Measurements from ENCODE around the gene SSC4D. TPM values are rescaled to one million over a fixed set of nuclear protein-coding genes. Genes with fewer than 3 reads are reported as not detected.
"Not testable (repeated sequence)": the region's sequence is repeated elsewhere in the genome, so short reads cannot be mapped to it uniquely, and the experiment has no call there.

The SSC4D gene
- total RNA-seq, 3 donors from 2014 or later (not counting 1 experiment from before 2014, with no cell fraction given): 0.40 TPM; not detected in 2

DNA sequence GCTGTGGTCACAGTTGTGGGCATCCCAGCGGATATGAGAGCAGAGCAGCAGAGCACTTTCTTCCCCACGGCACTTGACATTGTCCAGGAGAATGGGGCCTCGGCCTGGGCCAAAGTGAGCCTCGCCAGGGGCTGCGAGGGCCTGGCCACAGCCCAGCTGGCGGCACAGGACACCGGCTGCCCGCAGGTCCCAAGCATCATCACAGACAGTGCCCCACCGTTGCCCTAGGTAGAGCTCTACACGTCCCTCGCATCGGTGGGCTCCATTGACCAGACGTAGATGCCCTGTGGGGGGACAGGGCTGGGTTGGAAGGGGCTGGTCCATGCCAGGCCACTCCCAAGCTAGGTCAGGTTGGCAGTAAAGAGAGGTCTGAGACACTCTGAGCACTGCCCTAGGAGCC lies 19.4 kb downstream of the SSC4D start:
- no peak overlapping the region for H3K27ac Mint-ChIP-seq
- H3K4me1 Mint-ChIP-seq: peaks cover 5 to 9% of the 10 kb centered on the region in 2 donors

GRCh38 chr7:76387789-76388188 lies 21.7 kb downstream of the SSC4D start:
- H3K27me3 ChIP-seq (ENCODE audit: control insufficient read depth, insufficient read depth, low read length); H3K4me3 Mint-ChIP-seq; H3K4me1 ChIP-seq (ENCODE audit: control insufficient read depth, insufficient read depth, low read length); H3K27ac ChIP-seq (ENCODE audit: low read length); H3K36me3 Mint-ChIP-seq; H3K27ac Mint-ChIP-seq; H3K9me3 ChIP-seq (ENCODE audit: control insufficient read depth, insufficient read depth, low read length); H3K4me3 ChIP-seq (ENCODE audit: low read length); H3K27me3 Mint-ChIP-seq (ENCODE audit: low read depth in 2 of 2); H3K4me1 Mint-ChIP-seq; intact Hi-C loops (cut with micrococcal nuclease); H3K36me3 ChIP-seq (ENCODE audit: control insufficient read depth, insufficient read depth, low read length); ATAC-seq; DNase-seq; H3K9me3 Mint-ChIP-seq: not testable (repeated sequence)
- WGBS (ENCODE audit: insufficient coverage): 91% methylated on average over 6 of the region's 6 CpGs

More for the DNA sequence above, 19.4 kb downstream of the SSC4D start:
- no peaks in the 10 kb centered on the region for H3K27me3 Mint-ChIP-seq (ENCODE audit: low read depth in 2 of 2)
- TF ChIP-seq, protein P1, sequence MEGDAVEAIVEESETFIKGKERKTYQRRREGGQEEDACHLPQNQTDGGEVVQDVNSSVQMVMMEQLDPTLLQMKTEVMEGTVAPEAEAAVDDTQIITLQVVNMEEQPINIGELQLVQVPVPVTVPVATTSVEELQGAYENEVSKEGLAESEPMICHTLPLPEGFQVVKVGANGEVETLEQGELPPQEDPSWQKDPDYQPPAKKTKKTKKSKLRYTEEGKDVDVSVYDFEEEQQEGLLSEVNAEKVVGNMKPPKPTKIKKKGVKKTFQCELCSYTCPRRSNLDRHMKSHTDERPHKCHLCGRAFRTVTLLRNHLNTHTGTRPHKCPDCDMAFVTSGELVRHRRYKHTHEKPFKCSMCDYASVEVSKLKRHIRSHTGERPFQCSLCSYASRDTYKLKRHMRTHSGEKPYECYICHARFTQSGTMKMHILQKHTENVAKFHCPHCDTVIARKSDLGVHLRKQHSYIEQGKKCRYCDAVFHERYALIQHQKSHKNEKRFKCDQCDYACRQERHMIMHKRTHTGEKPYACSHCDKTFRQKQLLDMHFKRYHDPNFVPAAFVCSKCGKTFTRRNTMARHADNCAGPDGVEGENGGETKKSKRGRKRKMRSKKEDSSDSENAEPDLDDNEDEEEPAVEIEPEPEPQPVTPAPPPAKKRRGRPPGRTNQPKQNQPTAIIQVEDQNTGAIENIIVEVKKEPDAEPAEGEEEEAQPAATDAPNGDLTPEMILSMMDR (IDR thresholded peaks at IDR 0.05): no peak
- no peak overlapping the region for H3K27ac ChIP-seq (ENCODE audit: low read length)
- 96% methylated on average over 13 of the region's 13 CpGs for WGBS (ENCODE audit: insufficient coverage)
- DNase-seq: no peak
- H3K9me3 Mint-ChIP-seq: no peaks in the 10 kb centered on the region
- H3K4me1 ChIP-seq (ENCODE audit: control insufficient read depth, insufficient read depth, low read length): peaks cover 14% of the 10 kb centered on the region
- no peaks in the 10 kb centered on the region for H3K9me3 ChIP-seq (ENCODE audit: control insufficient read depth, insufficient read depth, low read length)
- intact Hi-C loops (cut with micrococcal nuclease): no loop called here
- no peak overlapping the region for H3K4me3 ChIP-seq (ENCODE audit: low read length)
- H3K36me3 Mint-ChIP-seq: no peaks in the 10 kb centered on the region
- H3K4me3 Mint-ChIP-seq: peak overlapping the region; percentile 6
- no peaks in the 10 kb centered on the region for H3K36me3 ChIP-seq (ENCODE audit: control insufficient read depth, insufficient read depth, low read length)
- H3K27me3 ChIP-seq (ENCODE audit: control insufficient read depth, insufficient read depth, low read length): no peaks in the 10 kb centered on the region
- no peak for ATAC-seq

- no peak overlapping the region for H3K4me3 ChIP-seq (ENCODE audit: low read length)
- H3K9me3 ChIP-seq (ENCODE audit: control insufficient read depth, insufficient read depth, low read length): no peaks in the 10 kb centered on the region
- H3K4me1 ChIP-seq (ENCODE audit: control insufficient read depth, insufficient read depth, low read length): no peaks in the 10 kb centered on the region
- intact Hi-C loops (cut with micrococcal nuclease): no loop called here
- Mint-ChIP-seq H3K27ac (no peak overlapping the region), H3K36me3 (no peaks in the 10 kb centered on the region), H3K4me3 (no peak overlapping the region), H3K9me3 (no peaks in the 10 kb centered on the region), H3K4me1 (no peaks in the 10 kb centered on the region), H3K27me3 (ENCODE audit: low read depth in 2 of 2) (no peaks in the 10 kb centered on the region)
- H3K27me3 ChIP-seq (ENCODE audit: control insufficient read depth, insufficient read depth, low read length): no peaks in the 10 kb centered on the region
- DNase-seq (no peak), ATAC-seq (no peak)
- WGBS (ENCODE audit: insufficient coverage): 93% methylated on average over 11 of the region's 11 CpGs
- H3K36me3 ChIP-seq (ENCODE audit: control insufficient read depth, insufficient read depth, low read length): no peaks in the 10 kb centered on the region
- no peak overlapping the region for H3K27ac ChIP-seq (ENCODE audit: low read length)
- TF ChIP-seq, protein P1 (IDR thresholded peaks at IDR 0.05): no peak
Observed at GRCh38 chr7:76386691-76387260, 22.7 kb downstream of the SSC4D start.

DNA sequence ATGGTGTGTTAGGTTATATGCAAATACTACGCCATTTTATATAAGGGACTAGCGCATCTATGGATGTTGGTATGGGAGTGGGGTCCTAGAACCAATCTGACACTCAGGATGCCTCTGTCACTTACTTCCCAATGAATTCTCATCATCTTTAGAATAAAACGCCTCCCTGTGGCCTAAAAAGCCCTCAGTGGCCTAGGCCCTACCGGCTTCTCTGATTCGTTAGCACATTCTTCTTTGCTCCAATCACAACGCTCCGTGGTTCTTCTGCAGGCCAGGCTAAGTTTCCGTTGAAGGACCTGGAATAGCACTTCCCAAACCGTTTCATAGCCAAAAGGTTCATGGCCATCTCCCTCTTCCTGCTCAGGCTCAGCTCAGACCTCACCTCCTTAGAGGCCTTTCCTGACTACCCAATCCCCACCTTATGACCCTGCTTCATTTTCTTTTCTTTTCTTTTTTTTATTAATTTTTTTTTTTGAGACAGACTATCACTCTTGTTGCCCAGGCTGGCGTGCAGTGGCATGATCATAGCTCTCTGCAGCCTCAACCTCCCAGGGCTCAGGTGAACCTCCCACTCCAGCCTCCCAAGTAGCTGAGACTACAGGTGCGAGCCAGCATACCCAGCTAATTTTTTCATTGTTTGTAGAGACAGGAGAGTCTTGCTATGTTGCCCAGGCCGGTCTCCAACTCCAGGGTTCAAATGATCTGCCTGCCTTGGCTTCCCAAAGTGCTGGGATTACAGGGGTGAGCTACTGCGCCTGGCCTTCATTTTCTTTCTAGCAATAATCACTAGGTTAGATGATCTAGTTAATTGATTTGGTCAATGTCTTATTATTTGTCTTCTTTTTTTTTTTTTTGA lies 26.2 kb downstream of the SSC4D start:
- TF ChIP-seq, protein P1 (IDR thresholded peaks at IDR 0.05): no peak
- H3K27ac ChIP-seq (ENCODE audit: low read length): no peak overlapping the region
- peaks cover 17% of the 10 kb centered on the region for H3K4me1 ChIP-seq (ENCODE audit: control insufficient read depth, insufficient read depth, low read length)
- H3K27me3 Mint-ChIP-seq (ENCODE audit: low read depth in 2 of 2): no peaks in the 10 kb centered on the region
- no peaks in the 10 kb centered on the region for H3K9me3 ChIP-seq (ENCODE audit: control insufficient read depth, insufficient read depth, low read length)
- no peaks in the 10 kb centered on the region for H3K27me3 ChIP-seq (ENCODE audit: control insufficient read depth, insufficient read depth, low read length)
- ATAC-seq (no peak), DNase-seq (no peak)
- intact Hi-C loops (cut with micrococcal nuclease): no loop called here
- H3K36me3 ChIP-seq (ENCODE audit: control insufficient read depth, insufficient read depth, low read length): no peaks in the 10 kb centered on the region
- no peak overlapping the region for H3K4me3 Mint-ChIP-seq
- no peaks in the 10 kb centered on the region for H3K9me3 Mint-ChIP-seq
- H3K36me3 Mint-ChIP-seq: no peaks in the 10 kb centered on the region
- H3K4me3 ChIP-seq (ENCODE audit: low read length): no peak overlapping the region
- no peaks in the 10 kb centered on the region for H3K4me1 Mint-ChIP-seq
- no peak overlapping the region for H3K27ac Mint-ChIP-seq
- WGBS (ENCODE audit: insufficient coverage): 77% methylated on average over 10 of the region's 13 CpGs

Measured in natural killer cell (primary cell).